Measurements from ENCODE around the gene RTP5. TPM values are rescaled to one million over a fixed set of nuclear protein-coding genes. Genes with fewer than 3 reads are reported as not detected.

The RTP5 gene
- total and polyA plus RNA-seq, 2 donors (not counting 1 experiment from before 2014, with no cell fraction given), result not detected

- no peaks in the 10 kb centered on the region for H3K9me3 Mint-ChIP-seq (ENCODE audit: insufficient read depth)
- H3K27me3 Mint-ChIP-seq, result no peaks in the 10 kb centered on the region
- H3K4me1 ChIP-seq (ENCODE audit: control insufficient read depth in 2 of 2, insufficient read depth in 2 of 2, low read length in 2 of 2), result no peaks in the 10 kb centered on the region
- no peak overlapping the region for H3K4me2 ChIP-seq (replicated peaks; ENCODE audit: low read depth, low read length, poor library complexity, severe bottlenecking)
- H3K79me2 ChIP-seq (ENCODE audit: control insufficient read depth, insufficient read depth, low read length), result peaks cover 20% of the 10 kb centered on the region
- ChIA-PET CTCF (no interaction called here), POLR2A (no interaction called here)
- H4K20me1 ChIP-seq (ENCODE audit: control insufficient read depth, insufficient read depth, low read length, poor library complexity, severe bottlenecking), result peaks cover 42% of the 10 kb centered on the region
- H3K4me3 Mint-ChIP-seq, result no peak overlapping the region
- H3K9ac ChIP-seq (ENCODE audit: low read length), result no peak overlapping the region
- TF ChIP-seq CTCF (IDR thresholded peaks at IDR 0.05) (no peak), EZH2 (IDR thresholded peaks at IDR 0.05; ENCODE audit: borderline replicate concordance, insufficient read depth, low read depth, low read length, poor library complexity, severe bottlenecking) (no peak)
- H3K27ac ChIP-seq (ENCODE audit: low read length in 2 of 2), result no peak overlapping the region
- H2AFZ ChIP-seq (ENCODE audit: insufficient read depth, low read depth, low read length, poor library complexity, severe bottlenecking), result no peak overlapping the region
- intact Hi-C loops (cut with micrococcal nuclease), result no loop called here
- H3K36me3 ChIP-seq (replicated peaks in 1 of 2; ENCODE audit: control extremely low read depth in 1 of 2, control insufficient read depth in 1 of 2, extremely low read depth in 1 of 2, insufficient read depth in 2 of 2, low read length in 1 of 2), result peaks cover 0 to 31% of the 10 kb centered on the region in 2 experiments
- H3K4me3 ChIP-seq (ENCODE audit: control extremely low read depth in 1 of 5, extremely low read depth in 1 of 5, insufficient read depth in 1 of 5, low read depth in 2 of 5, low read length in 4 of 5), result no peak overlapping the region
- H3K9me3 ChIP-seq (ENCODE audit: control extremely low read depth in 1 of 3, control insufficient read depth in 2 of 3, insufficient read depth in 1 of 3, low read length in 2 of 3), result peaks cover 0 to 7% (median 0%) of the 10 kb centered on the region in 3 donors
- ATAC-seq (ENCODE audit: low read depth) (no peak), DNase-seq (no peak)
- H3K4me1 Mint-ChIP-seq, result peaks cover 4% of the 10 kb centered on the region
- H3K27ac Mint-ChIP-seq, result no peak overlapping the region
- 98% methylated on average over 14 of the region's 26 CpGs for WGBS (ENCODE audit: insufficient coverage)
- no peaks in the 10 kb centered on the region for H3K27me3 ChIP-seq (replicated peaks in 1 of 4; ENCODE audit: control extremely low read depth in 1 of 4, control insufficient read depth in 3 of 4, insufficient read depth in 4 of 4, low read length in 3 of 4)
Observed at GRCh38 chr2:241910604-241911520, 41.3 kb downstream of the RTP5 start.

DNA sequence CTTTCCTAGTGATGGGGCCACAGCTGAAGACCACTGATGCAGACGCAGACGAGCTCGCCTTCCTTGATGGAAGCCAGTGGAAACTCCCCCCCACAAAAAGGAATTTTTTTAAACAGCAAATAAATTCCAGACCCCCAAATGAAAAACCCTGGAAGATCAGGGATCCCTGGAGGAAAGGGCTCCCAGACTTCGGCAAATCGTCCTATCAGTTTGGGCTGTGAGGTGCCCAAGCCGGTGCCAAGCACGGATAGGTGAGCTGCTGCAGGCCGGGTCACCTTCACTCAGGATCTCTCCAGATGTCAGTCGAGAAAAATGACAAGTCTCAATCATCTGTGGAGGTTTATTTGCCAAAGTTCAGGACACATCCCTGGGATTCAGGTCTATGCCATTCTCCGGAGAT lies 42.0 kb downstream of the RTP5 start:
- TF ChIP-seq EZH2 (IDR thresholded peaks at IDR 0.05; ENCODE audit: borderline replicate concordance, insufficient read depth, low read depth, low read length, poor library complexity, severe bottlenecking) (no peak), CTCF (IDR thresholded peaks at IDR 0.05) (no peak)
- Mint-ChIP-seq H3K4me1 (peaks cover 4% of the 10 kb centered on the region), H3K27me3 (no peaks in the 10 kb centered on the region), H3K4me3 (no peak overlapping the region), H3K27ac (no peak overlapping the region), H3K9me3 (ENCODE audit: insufficient read depth) (no peaks in the 10 kb centered on the region)
- Histone ChIP-seq H3K9me3 (ENCODE audit: control extremely low read depth in 1 of 3, control insufficient read depth in 2 of 3, insufficient read depth in 1 of 3, low read length in 2 of 3) (peaks cover 0 to 7% (median 0%) of the 10 kb centered on the region in 3 donors), H3K4me2 (replicated peaks; ENCODE audit: low read depth, low read length, poor library complexity, severe bottlenecking) (no peak overlapping the region), H3K27ac (ENCODE audit: low read length in 2 of 2) (no peak overlapping the region), H3K4me3 (ENCODE audit: control extremely low read depth in 1 of 5, extremely low read depth in 1 of 5, insufficient read depth in 1 of 5, low read depth in 2 of 5, low read length in 4 of 5) (no peak overlapping the region), H3K9ac (ENCODE audit: low read length) (no peak overlapping the region), H3K4me1 (ENCODE audit: control insufficient read depth in 2 of 2, insufficient read depth in 2 of 2, low read length in 2 of 2) (no peaks in the 10 kb centered on the region), H4K20me1 (ENCODE audit: control insufficient read depth, insufficient read depth, low read length, poor library complexity, severe bottlenecking) (peaks cover 42% of the 10 kb centered on the region), H3K36me3 (replicated peaks in 1 of 2; ENCODE audit: control extremely low read depth in 1 of 2, control insufficient read depth in 1 of 2, extremely low read depth in 1 of 2, insufficient read depth in 2 of 2, low read length in 1 of 2) (peaks cover 0 to 31% of the 10 kb centered on the region in 2 experiments), H2AFZ (ENCODE audit: insufficient read depth, low read depth, low read length, poor library complexity, severe bottlenecking) (no peak overlapping the region), H3K27me3 (replicated peaks in 1 of 4; ENCODE audit: control extremely low read depth in 1 of 4, control insufficient read depth in 3 of 4, insufficient read depth in 4 of 4, low read length in 3 of 4) (no peaks in the 10 kb centered on the region), H3K79me2 (ENCODE audit: control insufficient read depth, insufficient read depth, low read length) (peaks cover 20% of the 10 kb centered on the region)
- POLR2A ChIA-PET, result no interaction called here
- CTCF ChIA-PET, result no interaction called here
- no peak for ATAC-seq (ENCODE audit: low read depth)
- DNase-seq, result no peak
- 93% methylated on average over 10 of the region's 10 CpGs for WGBS (ENCODE audit: insufficient coverage)
- intact Hi-C loops (cut with micrococcal nuclease), result no loop called here

Data from B cell (primary cell).